ENCODE measurements around the gene DAAM1. TPM values are rescaled to one million over a fixed set of nuclear protein-coding genes. Genes with fewer than 3 reads are reported as not detected.
A peak's percentile ranks its signal among the peaks of the same experiment; 100 is the strongest.

DAAM1 gene
- polyA plus RNA-seq, 1 donor (not counting 4 experiments of a cell fraction or from before 2014, with no cell fraction given): 44.6 TPM

DNA sequence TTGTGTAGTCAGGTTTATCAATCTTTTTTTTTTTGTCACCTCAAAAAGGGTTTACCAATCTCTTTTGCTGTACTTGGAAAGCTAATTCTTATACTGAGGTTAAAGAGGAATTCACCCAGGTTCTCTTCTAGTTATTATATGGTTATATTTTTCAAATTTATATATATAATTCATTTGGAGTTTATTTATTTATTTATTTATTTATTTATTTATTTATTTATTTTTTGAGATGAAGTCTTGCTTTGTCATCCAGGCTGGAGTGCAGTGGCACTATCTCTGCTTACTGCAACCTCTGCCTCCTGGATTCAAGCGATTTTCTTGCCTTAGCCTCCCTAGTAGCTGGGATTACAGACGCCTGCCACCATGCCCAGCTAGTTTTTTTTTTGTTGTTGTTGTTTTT is 202.9 kb downstream of the DAAM1 start:
- H3K79me2 ChIP-seq (ENCODE audit: control insufficient read depth, insufficient read depth, low read length): no peaks in the 10 kb centered on the region
- no peak overlapping the region for H3K9ac ChIP-seq (ENCODE audit: control insufficient read depth, extremely low read depth, insufficient read depth, low read length)
- TF ChIP-seq, protein P1, sequence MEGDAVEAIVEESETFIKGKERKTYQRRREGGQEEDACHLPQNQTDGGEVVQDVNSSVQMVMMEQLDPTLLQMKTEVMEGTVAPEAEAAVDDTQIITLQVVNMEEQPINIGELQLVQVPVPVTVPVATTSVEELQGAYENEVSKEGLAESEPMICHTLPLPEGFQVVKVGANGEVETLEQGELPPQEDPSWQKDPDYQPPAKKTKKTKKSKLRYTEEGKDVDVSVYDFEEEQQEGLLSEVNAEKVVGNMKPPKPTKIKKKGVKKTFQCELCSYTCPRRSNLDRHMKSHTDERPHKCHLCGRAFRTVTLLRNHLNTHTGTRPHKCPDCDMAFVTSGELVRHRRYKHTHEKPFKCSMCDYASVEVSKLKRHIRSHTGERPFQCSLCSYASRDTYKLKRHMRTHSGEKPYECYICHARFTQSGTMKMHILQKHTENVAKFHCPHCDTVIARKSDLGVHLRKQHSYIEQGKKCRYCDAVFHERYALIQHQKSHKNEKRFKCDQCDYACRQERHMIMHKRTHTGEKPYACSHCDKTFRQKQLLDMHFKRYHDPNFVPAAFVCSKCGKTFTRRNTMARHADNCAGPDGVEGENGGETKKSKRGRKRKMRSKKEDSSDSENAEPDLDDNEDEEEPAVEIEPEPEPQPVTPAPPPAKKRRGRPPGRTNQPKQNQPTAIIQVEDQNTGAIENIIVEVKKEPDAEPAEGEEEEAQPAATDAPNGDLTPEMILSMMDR (optimal IDR thresholded peaks at IDR 0.05 in 1 of 3, IDR thresholded peaks at IDR 0.05 in 1 of 3, conservative IDR thresholded peaks at IDR 0.05 in 1 of 3; ENCODE audit: extremely low read depth in 1 of 3, insufficient read depth in 2 of 3, low read length in 3 of 3): no peak
- no peak for TF ChIP-seq EZH2 (IDR thresholded peaks at IDR 0.05; ENCODE audit: low read length)
- H2AFZ ChIP-seq (ENCODE audit: control insufficient read depth, low read length): no peak overlapping the region
- no peaks in the 10 kb centered on the region for H3K27me3 ChIP-seq (ENCODE audit: control insufficient read depth, extremely low read depth, insufficient read depth, low read length)
- peaks cover 14% of the 10 kb centered on the region for H3K4me1 ChIP-seq (ENCODE audit: control insufficient read depth, extremely low read depth, insufficient read depth, low read length)
- no peak for FAIRE-seq
- DNase-seq (ENCODE audit: low read depth, low spot score): no peak
- H3K36me3 ChIP-seq (ENCODE audit: control insufficient read depth in 2 of 2, extremely low read depth in 1 of 2, insufficient read depth in 2 of 2, low read length in 2 of 2): no peaks in the 10 kb centered on the region
- H4K20me1 ChIP-seq (ENCODE audit: control insufficient read depth, extremely low read depth, insufficient read depth, low read length): no peaks in the 10 kb centered on the region
- no peaks in the 10 kb centered on the region for H3K9me3 ChIP-seq (ENCODE audit: control insufficient read depth, low read depth, low read length)
- no peak overlapping the region for H3K4me3 ChIP-seq (ENCODE audit: control insufficient read depth in 2 of 3, extremely low read depth in 1 of 3, insufficient read depth in 2 of 3, low read depth in 1 of 3, low read length in 3 of 3)
- dilution Hi-C loops (cut with MboI; ENCODE audit: extremely low pct_ligation_motif_present, low sequenced_read_pairs): no loop called here
- H3K9me1 ChIP-seq (ENCODE audit: control insufficient read depth, extremely low read depth, insufficient read depth, low read length): no peaks in the 10 kb centered on the region
- no peak overlapping the region for H3K4me2 ChIP-seq (ENCODE audit: control insufficient read depth, extremely low read depth, insufficient read depth, low read depth, low read length)
- H3K27ac ChIP-seq (ENCODE audit: control insufficient read depth, insufficient read depth, low read length): no peak overlapping the region

DNA sequence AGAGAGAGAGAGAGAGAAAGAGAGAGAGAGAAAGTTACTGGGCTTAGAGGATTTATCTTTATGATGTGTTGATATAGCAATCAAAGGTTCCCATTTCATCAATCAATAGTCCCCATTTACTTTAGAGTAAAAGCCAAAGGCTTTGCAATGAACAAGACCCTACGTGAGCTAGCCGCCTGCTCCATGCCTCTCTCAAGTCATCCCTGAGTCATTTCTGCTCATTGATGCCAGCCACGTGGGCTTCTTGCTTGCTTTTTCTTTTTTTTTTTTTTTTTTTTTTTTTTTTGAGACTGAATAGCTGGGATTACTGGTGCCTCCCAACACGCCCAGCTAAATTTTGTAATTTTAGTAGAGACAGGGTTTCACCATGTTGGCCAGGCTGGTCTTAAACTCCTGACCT is 205.8 kb downstream of the DAAM1 start:
- no peaks in the 10 kb centered on the region for H4K20me1 ChIP-seq (ENCODE audit: control insufficient read depth, extremely low read depth, insufficient read depth, low read length)
- H3K36me3 ChIP-seq (ENCODE audit: control insufficient read depth in 2 of 2, extremely low read depth in 1 of 2, insufficient read depth in 2 of 2, low read length in 2 of 2): no peaks in the 10 kb centered on the region
- H3K27ac ChIP-seq (ENCODE audit: control insufficient read depth, insufficient read depth, low read length): no peak overlapping the region
- no peak overlapping the region for H3K4me3 ChIP-seq (ENCODE audit: control insufficient read depth in 2 of 3, extremely low read depth in 1 of 3, insufficient read depth in 2 of 3, low read depth in 1 of 3, low read length in 3 of 3)
- no peak overlapping the region for H2AFZ ChIP-seq (ENCODE audit: control insufficient read depth, low read length)
- no peaks in the 10 kb centered on the region for H3K9me1 ChIP-seq (ENCODE audit: control insufficient read depth, extremely low read depth, insufficient read depth, low read length)
- no peak overlapping the region for H3K9ac ChIP-seq (ENCODE audit: control insufficient read depth, extremely low read depth, insufficient read depth, low read length)
- H3K27me3 ChIP-seq (ENCODE audit: control insufficient read depth, extremely low read depth, insufficient read depth, low read length): no peaks in the 10 kb centered on the region
- TF ChIP-seq, protein P1 (optimal IDR thresholded peaks at IDR 0.05 in 1 of 3, IDR thresholded peaks at IDR 0.05 in 1 of 3, conservative IDR thresholded peaks at IDR 0.05 in 1 of 3; ENCODE audit: extremely low read depth in 1 of 3, insufficient read depth in 2 of 3, low read length in 3 of 3): no peak
- no peak for TF ChIP-seq EZH2 (IDR thresholded peaks at IDR 0.05; ENCODE audit: low read length)
- no peaks in the 10 kb centered on the region for H3K9me3 ChIP-seq (ENCODE audit: control insufficient read depth, low read depth, low read length)
- H3K4me2 ChIP-seq (ENCODE audit: control insufficient read depth, extremely low read depth, insufficient read depth, low read depth, low read length): no peak overlapping the region
- FAIRE-seq (no peak), DNase-seq (ENCODE audit: low read depth, low spot score) (peak; percentile 9)
- dilution Hi-C loops (cut with MboI; ENCODE audit: extremely low pct_ligation_motif_present, low sequenced_read_pairs): no loop called here
- H3K79me2 ChIP-seq (ENCODE audit: control insufficient read depth, insufficient read depth, low read length): no peaks in the 10 kb centered on the region
- H3K4me1 ChIP-seq (ENCODE audit: control insufficient read depth, extremely low read depth, insufficient read depth, low read length): peaks cover 14% of the 10 kb centered on the region
